AG10803 (cell line): ENCODE measurements around the gene TMEM50B.
A peak's percentile ranks its signal among the peaks of the same experiment; 100 is the strongest.
"Not testable (repeated sequence)": the region's sequence is repeated elsewhere in the genome, so short reads cannot be mapped to it uniquely, and the experiment has no call there.

Source experiments
- DNase-seq: peaks from one replicate; pipeline ENCODE4 v3.0.0; 2010; ENCODE audit warnings: low read depth
- H3K4me3 ChIP-seq: 2 replicates; pipeline ENCODE4 v1.5.1; 2011; ENCODE audit warnings: mild to moderate bottlenecking, low read length, control low read depth
- CTCF ChIP-seq: conservative IDR thresholded peaks from 2 replicates; pipeline ENCODE4 v1.5.1; 2011; ENCODE audit warnings: mild to moderate bottlenecking, low read length, control low read depth, inconsistent platforms

TMEM50B gene

GRCh38 chr21:33458861-33459260 is 20.9 kb downstream of the TMEM50B start:
- H3K4me3 ChIP-seq: no peak overlapping the region
- TF ChIP-seq CTCF: no peak
- DNase-seq: no peak

GRCh38 chr21:33455686-33456446 is 23.9 kb downstream of the TMEM50B start:
- H3K4me3 ChIP-seq: no peak overlapping the region
- no peak for DNase-seq
- TF ChIP-seq CTCF: no peak

- no peak overlapping the region for H3K4me3 ChIP-seq
- DNase-seq: no peak
- TF ChIP-seq CTCF: no peak
Observed at GRCh38 chr21:33452362-33452761, 27.4 kb downstream of the TMEM50B start.

GRCh38 chr21:33451634-33452071 is 28.1 kb downstream of the TMEM50B start:
- peak; percentile 9 for DNase-seq
- H3K4me3 ChIP-seq: no peak overlapping the region
- no peak for TF ChIP-seq CTCF

GRCh38 chr21:33449616-33450015 is 30.2 kb downstream of the TMEM50B start:
- TF ChIP-seq CTCF: no peak
- H3K4me3 ChIP-seq: no peak overlapping the region
- DNase-seq: no peak

GRCh38 chr21:33446620-33447019 is 33.2 kb downstream of the TMEM50B start:
- not testable (repeated sequence) for H3K4me3 ChIP-seq, DNase-seq

- H3K4me3 ChIP-seq: no peak overlapping the region
- TF ChIP-seq CTCF: no peak
- DNase-seq: no peak
Observed at GRCh38 chr21:33444499-33444898, 35.3 kb downstream of the TMEM50B start.
